MM.1S (cell line): ENCODE measurements around the gene CAPN5.

ENCODE experiments used
- DNase-seq: peaks from one replicate; pipeline ENCODE4 v3.0.0-alpha.2; 2015
- H2AFZ ChIP-seq: fragments of 300-600 bp; sonication (generic); 2 replicates; pipeline ENCODE4 v1.6.0; 2016; ENCODE audit warnings: antibody characterized with exemption, low read length
- H3F3A ChIP-seq: fragments of 300-600 bp; sonication (generic); 2 replicates; pipeline ENCODE4 v1.6.1; 2016; ENCODE audit warnings: mild to moderate bottlenecking, antibody characterized with exemption, low read length, moderate library complexity, mixed read lengths; ENCODE audit not compliant: insufficient read depth
- H3K27ac ChIP-seq: fragments of 300-600 bp; sonication (generic); 2 replicates; pipeline ENCODE4 v1.5.1; 2016; ENCODE audit warnings: mild to moderate bottlenecking, low read length
- H3K27me3 ChIP-seq: fragments of 300-600 bp; sonication (generic); replicated peaks from 2 replicates; pipeline ENCODE4 v1.6.0; 2016; ENCODE audit warnings: low read length; ENCODE audit not compliant: insufficient read depth
- H3K36me3 ChIP-seq: fragments of 300-600 bp; sonication (generic); replicated peaks from 2 replicates; pipeline ENCODE4 v1.6.1; 2016; ENCODE audit warnings: mild to moderate bottlenecking, low read length, mixed read lengths; ENCODE audit not compliant: insufficient read depth
- H3K4me1 ChIP-seq: fragments of 300-600 bp; sonication (generic); 2 replicates; pipeline ENCODE4 v1.6.1; 2016; ENCODE audit warnings: low read length, mixed read lengths
- H3K4me2 ChIP-seq: fragments of 300-600 bp; sonication (generic); 2 replicates; pipeline ENCODE4 v1.6.0; 2016; ENCODE audit warnings: low read depth, low read length
- H3K4me3 ChIP-seq: fragments of 300-600 bp; sonication (generic); 2 replicates; pipeline ENCODE4 v1.5.1; 2016; ENCODE audit warnings: low read length, mixed read lengths
- H3K79me2 ChIP-seq: fragments of 300-600 bp; sonication (generic); 2 replicates; pipeline ENCODE4 v1.6.1; 2016; ENCODE audit warnings: mixed run types, low read length, mixed read lengths
- H3K9ac ChIP-seq: fragments of 300-600 bp; sonication (generic); 2 replicates; pipeline ENCODE4 v1.6.1; 2016; ENCODE audit warnings: low read length, mixed read lengths
- H3K9me2 ChIP-seq: fragments of 300-600 bp; sonication (generic); replicated peaks from 2 replicates; pipeline ENCODE4 v1.6.1; 2016; ENCODE audit warnings: mild to moderate bottlenecking, low read length, mixed read lengths; ENCODE audit not compliant: insufficient read depth
- H3K9me3 ChIP-seq: fragments of 300-600 bp; sonication (generic); replicated peaks from 2 replicates; pipeline ENCODE4 v1.6.1; 2016; ENCODE audit warnings: mild to moderate bottlenecking, low read length, mixed read lengths; ENCODE audit not compliant: insufficient read depth
- H4K20me1 ChIP-seq: fragments of 300-600 bp; sonication (generic); 2 replicates; pipeline ENCODE4 v1.6.1; 2016; ENCODE audit warnings: mild to moderate bottlenecking, low read length, moderate library complexity, mixed read lengths; ENCODE audit not compliant: insufficient read depth
- CTCF ChIP-seq: fragments of 300-600 bp; sonication (generic); IDR thresholded peaks from 2 replicates; pipeline ENCODE4 v1.5.1; 2016; ENCODE audit warnings: antibody characterized with exemption, low read length, mixed read lengths
- EZH2 ChIP-seq: fragments of 300-600 bp; sonication (generic); optimal IDR thresholded peaks from 2 replicates; pipeline ENCODE3; 2017; ENCODE audit warnings: low read depth, mild to moderate bottlenecking, antibody characterized with exemption, low read length, mixed read lengths
- EZH2phosphoT487 ChIP-seq: fragments of 300-600 bp; sonication (generic); IDR thresholded peaks from 2 replicates; pipeline ENCODE4 v1.6.1; 2018; ENCODE audit warnings: antibody characterized with exemption, low read length

CAPN5 gene

GRCh38 chr11:77144857-77145428 is 78.2 kb downstream of the CAPN5 start:
- Histone ChIP-seq H3K9me2 (no peaks in the 10 kb centered on the region), H3F3A (no peaks in the 10 kb centered on the region), H3K4me1 (no peaks in the 10 kb centered on the region), H3K9ac (no peak overlapping the region), H3K36me3 (no peaks in the 10 kb centered on the region), H3K4me2 (no peak overlapping the region), H3K27ac (no peak overlapping the region), H4K20me1 (no peaks in the 10 kb centered on the region), H3K4me3 (no peak overlapping the region), H3K79me2 (no peaks in the 10 kb centered on the region), H3K9me3 (no peaks in the 10 kb centered on the region), H2AFZ (no peak overlapping the region), H3K27me3 (no peaks in the 10 kb centered on the region)
- DNase-seq = no peak
- TF ChIP-seq EZH2 = no peak
- TF ChIP-seq CTCF = no peak
- no peak for TF ChIP-seq EZH2phosphoT487

- Histone ChIP-seq H3K9me2 (no peaks in the 10 kb centered on the region), H3K4me1 (no peaks in the 10 kb centered on the region)
- no peak for TF ChIP-seq EZH2phosphoT487
- no peak for TF ChIP-seq CTCF
- TF ChIP-seq EZH2 = no peak
These were observed 79.7 kb downstream of the CAPN5 start for GRCh38 chr11:77146261-77147035.

GRCh38 chr11:77147036-77147315 is 80.2 kb downstream of the CAPN5 start:
- no peak overlapping the region for H3K27ac ChIP-seq
- DNase-seq = no peak
- no peaks in the 10 kb centered on the region for H3F3A ChIP-seq
- H4K20me1 ChIP-seq = no peaks in the 10 kb centered on the region
- no peak overlapping the region for H2AFZ ChIP-seq
- TF ChIP-seq CTCF (no peak), EZH2 (no peak), EZH2phosphoT487 (no peak)
- H3K9me2 ChIP-seq = no peaks in the 10 kb centered on the region
- H3K36me3 ChIP-seq = no peaks in the 10 kb centered on the region
- no peaks in the 10 kb centered on the region for H3K79me2 ChIP-seq
- H3K4me2 ChIP-seq = no peak overlapping the region
- H3K9ac ChIP-seq = no peak overlapping the region
- no peaks in the 10 kb centered on the region for H3K9me3 ChIP-seq
- H3K27me3 ChIP-seq = no peaks in the 10 kb centered on the region
- H3K4me1 ChIP-seq = no peaks in the 10 kb centered on the region
- no peak overlapping the region for H3K4me3 ChIP-seq

More at GRCh38 chr11:77146261-77147035, 79.7 kb downstream of the CAPN5 start:
- Histone ChIP-seq H3K9me3 (no peaks in the 10 kb centered on the region), H3F3A (no peaks in the 10 kb centered on the region), H3K9ac (no peak overlapping the region), H2AFZ (no peak overlapping the region), H3K79me2 (no peaks in the 10 kb centered on the region), H4K20me1 (no peaks in the 10 kb centered on the region), H3K36me3 (no peaks in the 10 kb centered on the region), H3K4me2 (no peak overlapping the region), H3K4me3 (no peak overlapping the region), H3K27ac (no peak overlapping the region), H3K27me3 (no peaks in the 10 kb centered on the region)
- no peak for DNase-seq
